ENCODE data around the gene SLC37A2.

Gene SLC37A2

DNA sequence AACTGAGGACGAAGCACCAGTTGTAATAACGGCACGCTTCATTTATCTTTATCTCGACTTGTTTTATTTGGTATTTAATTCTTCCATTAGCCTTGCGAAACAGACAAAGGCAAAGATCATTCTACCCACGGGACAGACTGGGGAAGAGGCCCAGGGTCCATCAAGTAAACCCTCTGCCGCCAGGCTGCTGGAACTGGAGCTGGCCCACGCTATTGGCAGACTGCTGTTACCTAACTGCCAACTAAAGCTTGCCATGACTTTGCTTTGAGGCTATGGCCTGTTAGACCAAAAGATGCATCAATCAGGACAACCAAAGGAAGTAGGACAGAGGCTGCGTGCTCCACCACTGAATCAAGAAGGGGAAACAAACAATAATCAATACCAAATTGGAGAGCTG is 49.1 kb downstream of the SLC37A2 start:
- DNase-seq, result no peak

DNA sequence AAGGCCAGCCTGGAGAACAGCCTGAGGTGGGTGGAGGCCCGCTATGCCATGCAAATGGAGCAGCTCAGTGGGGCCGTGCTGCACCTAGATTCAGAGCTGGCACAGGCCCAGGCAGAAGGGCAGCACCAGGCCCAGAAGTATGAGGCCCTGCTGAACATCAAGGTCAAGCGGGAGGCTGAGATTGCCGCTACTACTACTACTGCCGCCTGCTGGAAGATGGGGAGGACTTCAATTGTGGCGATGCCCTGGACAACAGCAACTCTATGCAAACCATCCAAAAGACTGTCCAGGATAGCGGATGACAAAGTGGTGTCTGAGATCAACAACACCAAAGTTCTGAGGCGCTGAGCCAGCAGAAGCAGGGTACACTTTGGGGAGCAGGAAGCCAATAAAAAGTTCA is 51.4 kb downstream of the SLC37A2 start:
- no peak for DNase-seq

DNA sequence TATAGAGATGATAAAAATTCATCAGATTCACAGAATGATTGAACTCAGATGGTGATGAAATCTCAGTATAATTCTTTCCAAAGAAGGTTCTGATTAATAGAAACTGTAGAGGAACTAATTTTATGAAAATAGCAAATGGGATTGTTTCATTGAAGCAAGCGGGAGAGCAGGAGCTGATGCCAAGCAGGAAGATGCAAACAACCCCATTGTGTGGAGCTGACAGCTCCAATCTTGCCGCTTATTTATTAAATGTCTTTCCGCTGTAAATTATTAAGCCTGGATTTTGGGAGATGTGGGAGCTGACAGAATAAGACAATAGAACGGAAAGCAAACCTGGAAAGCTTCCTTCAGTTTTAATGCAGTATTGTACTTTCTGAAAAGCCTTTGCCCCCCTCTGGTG is 54.3 kb downstream of the SLC37A2 start:
- no peak for DNase-seq

GRCh38 chr11:125123194-125123946 is 60.3 kb downstream of the SLC37A2 start:
- DNase-seq, result peak; percentile 39 to 70 (median 50)

DNA sequence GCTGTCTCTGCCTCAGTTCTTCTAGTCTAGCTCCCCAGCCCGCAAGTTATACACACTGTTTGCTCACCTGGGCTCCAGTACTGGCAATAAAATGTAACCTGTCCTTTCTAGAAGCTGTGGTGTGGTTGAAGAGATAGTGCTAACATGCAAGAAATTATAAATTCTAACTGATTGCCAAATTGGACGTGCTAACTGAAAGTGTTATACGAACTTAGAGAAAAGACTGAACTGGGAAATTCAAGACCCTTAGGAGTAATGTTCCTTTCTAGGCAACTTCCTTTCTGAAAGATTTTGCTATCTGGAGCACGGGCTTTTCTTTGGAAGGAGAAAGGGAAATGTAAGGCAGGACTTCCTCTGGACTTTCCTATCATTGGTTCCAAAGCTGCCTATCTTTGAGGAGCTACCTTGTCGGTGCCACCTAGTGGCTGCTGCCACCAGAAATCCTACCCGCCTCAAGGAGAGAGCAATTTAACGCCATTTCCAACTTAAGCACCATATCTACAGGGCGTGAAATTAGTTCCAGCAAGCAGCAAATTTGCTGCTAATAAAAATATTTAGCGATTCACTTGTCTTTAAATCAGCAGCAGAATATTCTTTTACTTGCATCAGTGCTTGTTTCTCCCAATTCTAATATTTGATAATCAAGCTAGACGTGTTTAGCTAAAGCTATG is 61.0 kb downstream of the SLC37A2 start:
- peak; percentile 73 to 76 (median 74) for DNase-seq

GRCh38 chr11:125124618-125124992 is 61.5 kb downstream of the SLC37A2 start:
- peak; percentile 61 to 87 (median 73) for DNase-seq

DNA sequence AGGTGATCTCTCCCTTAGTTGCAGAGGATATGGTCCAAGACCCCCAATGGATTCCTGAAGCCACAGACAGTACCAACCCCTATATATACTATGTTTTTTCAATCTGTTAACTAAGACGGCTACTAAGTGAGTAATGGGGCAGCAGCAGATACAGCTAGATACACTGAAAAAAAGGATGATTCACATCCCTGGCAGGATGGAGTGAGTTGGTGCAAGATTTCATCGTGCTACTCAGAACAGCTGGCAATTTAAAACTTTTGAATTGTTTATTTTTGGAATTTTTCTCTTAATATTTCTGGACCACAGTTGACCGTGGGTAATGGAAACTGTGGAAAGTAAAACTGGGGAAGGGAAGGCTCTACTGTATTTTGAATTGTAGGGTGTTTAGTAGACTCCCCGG is 65.3 kb downstream of the SLC37A2 start:
- peak in 1 of 3 donors; percentile 26 for DNase-seq

DNA sequence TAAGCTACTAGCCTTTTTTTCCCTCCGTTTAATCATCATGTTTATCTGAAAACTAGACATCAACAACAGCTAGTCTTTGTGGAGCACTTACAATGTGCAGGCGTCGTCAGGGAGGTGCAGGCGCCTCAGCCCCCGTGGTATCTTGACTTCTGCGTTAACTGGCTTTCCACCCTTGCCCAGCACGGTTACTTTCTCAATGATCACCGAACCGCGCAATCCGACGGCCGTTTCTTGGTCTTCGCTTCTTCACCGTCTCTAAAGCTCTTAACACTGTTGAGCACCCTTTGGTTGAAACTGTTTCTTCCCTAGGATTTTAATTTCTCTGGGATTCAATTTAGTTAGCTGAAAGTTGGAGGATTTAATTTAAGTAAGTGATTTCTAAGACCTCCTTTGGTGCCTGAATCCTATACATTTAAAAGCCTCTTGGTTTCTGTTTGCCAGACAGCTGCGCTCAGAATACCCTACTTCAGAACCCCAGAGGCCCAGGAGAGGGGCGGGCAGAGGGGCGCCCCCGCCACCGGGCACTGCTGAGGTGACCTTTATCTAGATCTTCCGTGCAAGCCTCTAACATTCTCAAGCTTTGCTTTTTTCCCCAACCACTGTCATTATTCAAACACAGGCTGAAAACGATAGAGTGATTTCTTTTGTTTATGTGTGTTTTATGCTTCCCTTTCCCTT is 66.3 kb downstream of the SLC37A2 start:
- no peak for DNase-seq

- no peak for DNase-seq
These were observed 69.0 kb downstream of the SLC37A2 start for GRCh38 chr11:125132071-125132470.

DNA sequence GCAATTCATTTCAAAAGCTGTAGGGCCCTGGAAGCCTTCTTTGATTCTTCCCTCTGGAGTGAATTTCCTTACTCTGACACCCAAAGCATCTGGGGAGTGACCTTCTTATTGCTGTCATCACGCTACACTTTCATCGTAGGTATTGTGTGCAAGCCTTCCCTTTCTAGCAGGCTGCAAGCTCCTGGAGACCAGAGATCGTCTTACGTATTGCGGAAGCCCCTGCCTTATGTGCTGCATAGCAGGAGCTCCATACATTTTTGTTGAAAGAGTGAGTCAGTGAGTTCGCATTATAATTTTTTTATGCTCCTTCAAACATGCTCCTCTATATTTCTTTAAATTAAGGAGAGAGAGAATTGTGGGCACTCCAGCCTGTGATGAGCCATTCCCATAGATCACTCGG is 69.5 kb downstream of the SLC37A2 start:
- no peak for DNase-seq

DNA sequence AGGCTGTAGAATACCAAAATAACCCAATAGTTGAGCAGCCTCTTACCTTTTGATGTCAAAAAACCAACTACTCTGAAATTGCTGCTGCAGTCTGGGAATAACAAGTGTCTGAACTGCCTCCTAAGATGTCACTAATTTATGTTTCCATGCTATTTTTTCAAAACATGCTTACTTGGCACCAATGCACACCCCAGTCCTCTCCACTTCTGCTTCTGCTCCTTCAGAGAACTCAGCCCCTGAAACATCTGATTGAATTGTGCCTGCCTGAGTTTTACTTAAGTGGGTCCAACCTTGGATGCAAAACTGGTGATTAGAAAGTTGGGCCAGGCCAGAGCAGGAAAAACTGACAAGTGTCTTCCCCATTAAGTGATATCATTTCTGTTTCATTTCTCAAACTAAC is 72.9 kb downstream of the SLC37A2 start:
- DNase-seq, result peak in 1 of 3 donors; percentile 27

DNA sequence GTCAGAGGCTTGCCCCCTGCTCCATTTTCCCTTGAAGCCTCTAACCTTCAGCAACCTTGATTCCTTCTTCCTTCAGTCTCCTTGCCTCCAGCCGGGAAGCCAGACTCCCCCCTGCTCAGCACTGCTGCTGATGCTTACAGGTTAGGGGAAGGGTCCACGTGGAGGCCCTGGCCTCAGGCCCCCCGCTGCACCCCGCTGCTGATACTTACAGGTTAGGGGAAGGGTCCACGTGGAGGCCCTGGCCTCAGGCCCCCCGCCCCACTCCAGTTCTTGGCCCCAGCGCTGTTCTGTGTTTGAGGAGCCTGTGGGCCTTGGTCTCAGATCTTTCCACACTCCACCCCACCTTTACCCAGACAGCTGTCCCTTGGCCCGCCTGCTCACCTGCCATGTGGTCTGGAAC is 75.9 kb downstream of the SLC37A2 start:
- no peak for DNase-seq

- DNase-seq, result no peak
These were observed 76.7 kb downstream of the SLC37A2 start for GRCh38 chr11:125139778-125140177.

Data from suppressor macrophage treated with lipopolysaccharide for 1 hour (primary cell).